H1 (cell line): ENCODE data around the gene SLC7A14. TPM values are rescaled to one million over a fixed set of nuclear protein-coding genes. Genes with fewer than 3 reads are reported as not detected.

Experiments
- CTCF ChIA-PET: fragments of 300-600 bp; sonication (Branson Sonifier 250); formaldehyde crosslinking; loops from one replicate; lab custom pipeline; 2021; ENCODE audit not compliant: partially characterized antibody; lab: Charles Lee
- POLR2A ChIA-PET: fragments of 300-600 bp; sonication (Branson Sonifier 250); formaldehyde crosslinking; loops from one replicate; lab custom pipeline; 2021; ENCODE audit warnings: inconsistent platforms; ENCODE audit not compliant: partially characterized antibody; lab: Charles Lee
- DNase-seq, 2 experiments: peaks; one replicate each; pipeline versions ENCODE4 v3.0.0 to v3.0.0-alpha.2; 2010 to 2022; ENCODE audit warnings: low spot score in 2 of 2, low read depth in 1 of 2, mixed read lengths in 1 of 2
- FAIRE-seq: peaks from 2 replicates; lab custom pipeline; 2011; peaks lifted over from hg19 to GRCh38; lab: Jason Lieb, UNC
- H2AFZ ChIP-seq: 2 replicates; pipeline ENCODE4 v1.8.1; 2012; ENCODE audit warnings: low read length, inconsistent platforms
- H2AK5ac ChIP-seq: 2 replicates; pipeline ENCODE4 v1.6.1; 2013; ENCODE audit warnings: low read depth, low read length
- H2BK120ac ChIP-seq: replicated peaks from 2 replicates; pipeline ENCODE3; 2013; ENCODE audit warnings: low read depth, low read length, inconsistent platforms
- H2BK12ac ChIP-seq: 2 replicates; pipeline ENCODE4 v1.6.1; 2013; ENCODE audit warnings: low read depth, low read length
- H2BK15ac ChIP-seq: 2 replicates; pipeline ENCODE4 v1.6.1; 2013; ENCODE audit warnings: low read length
- H2BK20ac ChIP-seq: 2 replicates; pipeline ENCODE4 v1.6.1; 2013; ENCODE audit warnings: low read length
- H2BK5ac ChIP-seq: 2 replicates; pipeline ENCODE4 v1.6.1; 2013; ENCODE audit warnings: low read depth, low read length
- H3K14ac ChIP-seq: 2 replicates; pipeline ENCODE4 v1.6.1; 2013; ENCODE audit warnings: inconsistent platforms; ENCODE audit not compliant: insufficient read length
- H3K18ac ChIP-seq: 2 replicates; pipeline ENCODE4 v1.6.1; 2013; ENCODE audit warnings: low read length; ENCODE audit errors: extremely low read depth
- H3K23ac ChIP-seq: 2 replicates; pipeline ENCODE4 v1.6.1; 2013; ENCODE audit warnings: inconsistent platforms; ENCODE audit not compliant: insufficient read length
- H3K23me2 ChIP-seq: 2 replicates; pipeline ENCODE4 v1.6.1; 2013; ENCODE audit warnings: low read depth, low read length
- H3K27ac ChIP-seq: 2 replicates; pipeline ENCODE4 v1.6.1; 2011; ENCODE audit warnings: low read depth, low read length, inconsistent platforms
- H3K27me3 ChIP-seq, 4 experiments: replicated peaks in 1 of 4; 1 replicate in 1 of 4; 2 replicates in 3 of 4; pipeline versions ENCODE4 v1.6.1 to v1.8.1; 2011 to 2013; ENCODE audit warnings: low read length in 3 of 4, mild to moderate bottlenecking in 3 of 4, inconsistent platforms in 2 of 4, mixed read lengths in 2 of 4, moderate library complexity in 1 of 4; ENCODE audit not compliant: control insufficient read depth in 3 of 4, insufficient read depth in 3 of 4; ENCODE audit errors: extremely low read depth in 1 of 4
- H3K36me3 ChIP-seq, 4 experiments: 2 replicates each; pipeline versions ENCODE4 v1.6.1 to v1.8.1; 2011 to 2013; ENCODE audit warnings: mild to moderate bottlenecking in 4 of 4, low read length in 3 of 4, moderate library complexity in 2 of 4, control low read depth in 1 of 4, inconsistent platforms in 1 of 4; ENCODE audit not compliant: insufficient read depth in 4 of 4, control insufficient read depth in 2 of 4
- H3K4ac ChIP-seq: replicated peaks from 2 replicates; pipeline ENCODE3; 2013; ENCODE audit warnings: low read length, low read depth, mixed read lengths, inconsistent platforms; ENCODE audit not compliant: insufficient read length
- H3K4me1 ChIP-seq, 4 experiments: replicated peaks in 1 of 4; 1 replicate in 1 of 4; 2 replicates in 3 of 4; pipeline versions ENCODE4 v1.6.1 to v1.8.1; 2011 to 2013; ENCODE audit warnings: low read length in 3 of 4, inconsistent platforms in 2 of 4, mixed read lengths in 1 of 4; ENCODE audit not compliant: insufficient read depth in 4 of 4, control insufficient read depth in 3 of 4
- H3K4me2 ChIP-seq, 2 experiments: 2 replicates each; pipeline versions ENCODE4 v1.6.1 to v1.8.1; 2011 to 2013; ENCODE audit warnings: low read depth in 2 of 2, low read length in 2 of 2, control low read depth in 1 of 2, inconsistent platforms in 1 of 2, mild to moderate bottlenecking in 1 of 2; ENCODE audit not compliant: insufficient read depth in 1 of 2
- H3K4me3 ChIP-seq, 4 experiments: fragments of 200-600, 300-600 bp in 1 of 4; sonication (generic), shearing (Covaris generic), sonication (Bioruptor Twin) in 1 of 4; 2 replicates each; pipeline versions ENCODE4 v1.5.1 to v1.8.1; 2011 to 2016; ENCODE audit warnings: low read length in 4 of 4, low read depth in 3 of 4, control low read depth in 2 of 4, inconsistent platforms in 2 of 4, mild to moderate bottlenecking in 2 of 4, mixed read lengths in 1 of 4, moderate library complexity in 1 of 4; ENCODE audit not compliant: insufficient read depth in 2 of 4; ENCODE audit errors: extremely low read depth in 1 of 4
- H3K56ac ChIP-seq: replicated peaks from 2 replicates; pipeline ENCODE3; 2013; ENCODE audit warnings: low read depth, mild to moderate bottlenecking, mixed read lengths, low read length, inconsistent platforms; ENCODE audit not compliant: insufficient read length
- H3K79me1 ChIP-seq: 2 replicates; pipeline ENCODE4 v1.6.1; 2013; ENCODE audit warnings: low read depth, low read length, control low read depth
- H3K79me2 ChIP-seq, 2 experiments: 2 replicates each; pipeline versions ENCODE4 v1.6.1 to v1.8.1; 2012 to 2013; ENCODE audit warnings: low read length in 2 of 2, mild to moderate bottlenecking in 2 of 2, inconsistent platforms in 1 of 2; ENCODE audit not compliant: insufficient read depth in 2 of 2, control insufficient read depth in 1 of 2
- H3K9ac ChIP-seq, 4 experiments: replicated peaks in 1 of 4; 1 replicate in 1 of 4; 2 replicates in 3 of 4; pipeline versions ENCODE4 v1.6.1 to v1.8.1; 2011 to 2013; ENCODE audit warnings: low read depth in 3 of 4, low read length in 3 of 4, control low read depth in 2 of 4, mild to moderate bottlenecking in 2 of 4, moderate library complexity in 2 of 4, inconsistent platforms in 1 of 4; ENCODE audit errors: extremely low read depth in 1 of 4
- H3K9me3 ChIP-seq, 2 experiments: 2 replicates each; pipeline versions ENCODE4 v1.6.1 to v1.8.1; 2012 to 2013; ENCODE audit warnings: mild to moderate bottlenecking in 2 of 2, moderate library complexity in 2 of 2, control low read depth in 1 of 2, inconsistent platforms in 1 of 2, low read depth in 1 of 2, low read length in 1 of 2, mixed read lengths in 1 of 2; ENCODE audit not compliant: insufficient read depth in 2 of 2
- H4K20me1 ChIP-seq, 2 experiments: replicated peaks in 1 of 2; 2 replicates each; pipeline versions ENCODE3 to v1.8.1; 2011 to 2013; ENCODE audit warnings: inconsistent platforms in 2 of 2, low read length in 2 of 2, mild to moderate bottlenecking in 1 of 2; ENCODE audit not compliant: insufficient read depth in 2 of 2, control insufficient read depth in 1 of 2
- H4K5ac ChIP-seq: 2 replicates; pipeline ENCODE4 v1.6.1; 2013; ENCODE audit warnings: low read length, low read depth, mixed read lengths, inconsistent platforms; ENCODE audit not compliant: insufficient read length
- H4K8ac ChIP-seq: 2 replicates; pipeline ENCODE4 v1.8.0; 2013; ENCODE audit warnings: mild to moderate bottlenecking, moderate library complexity, low read length, inconsistent platforms; ENCODE audit not compliant: insufficient read depth; ENCODE audit errors: extremely low read depth
- H4K91ac ChIP-seq: replicated peaks from 2 replicates; pipeline ENCODE3; 2013; ENCODE audit warnings: low read length, mixed read lengths, inconsistent platforms; ENCODE audit not compliant: insufficient read length
- ATF2 ChIP-seq: IDR thresholded peaks from 2 replicates; pipeline ENCODE4 v1.6.1; 2012; ENCODE audit warnings: low read length, inconsistent platforms
- CEBPB ChIP-seq: IDR thresholded peaks from 2 replicates; pipeline ENCODE4 v1.6.1; 2012; ENCODE audit warnings: low read depth, low read length
- JUN ChIP-seq: IDR thresholded peaks from 2 replicates; pipeline ENCODE4 v1.6.1; 2011; ENCODE audit warnings: low read depth, mild to moderate bottlenecking, improper control_type of control experiment, low read length
- RFX5 ChIP-seq: IDR thresholded peaks from 2 replicates; pipeline ENCODE4 v1.6.1; 2011; ENCODE audit warnings: low read depth, low read length, improper control_type of control experiment, borderline replicate concordance
- SIRT6 ChIP-seq: IDR thresholded peaks from one replicate; pipeline ENCODE4 v1.7.1; 2012; ENCODE audit warnings: low read length, inconsistent platforms
- SIX5 ChIP-seq: IDR thresholded peaks from 2 replicates; pipeline ENCODE4 v1.6.1; 2011; ENCODE audit warnings: mild to moderate bottlenecking, low read depth, low read length
- TCF12 ChIP-seq: IDR thresholded peaks from 2 replicates; pipeline ENCODE4 v1.6.1; 2011; ENCODE audit warnings: low read depth, mild to moderate bottlenecking, low read length
- WGBS, 2 experiments: shearing (Covaris generic) in 1 of 2; methylation state at CpG; one replicate each; pipeline versions ENCODE4 v1.1.6 to v1.1.7; 2013 to 2015; ENCODE audit warnings: low lambda C conversion rate in 2 of 2, mixed read lengths in 2 of 2, inconsistent platforms in 1 of 2, low coverage in 1 of 2, missing lambda C conversion rate in 1 of 2; ENCODE audit not compliant: insufficient replicate concordance in 2 of 2, insufficient coverage in 1 of 2, insufficient read length in 1 of 2; ENCODE audit errors: extremely low coverage in 1 of 2, missing lambda C conversion rate in 1 of 2; 5-methylcytosine and 5-hydroxymethylcytosine counted together
- polyA plus RNA-seq, 7 experiments: library from polyadenylated mRNA; depleted of rRNA in 3 of 7; stranded (reverse) in 5 of 7; unstranded in 2 of 7; fragments of >200 nt in 5 of 7; fragments of 200-250 nt in 2 of 7; gene quantifications; 1 replicate in 5 of 7; 2 replicates in 1 of 7; 4 replicates in 1 of 7; pipeline versions ENCODE4 v1.2.1 to v1.2.3, GENCODE V29; 2011 to 2013; ENCODE audit warnings: missing spikeins in 2 of 7, mixed read lengths in 2 of 7
- total RNA-seq: library from RNA; stranded (reverse); fragmentation: NEBNext Ultra II Directional; extraction: Animal tissue kit (Norgen Biotek cat#: 25700); gene quantifications from 2 replicates; pipeline ENCODE4 v1.2.1, GENCODE V29; 2021

The SLC7A14 gene
- total and polyA plus RNA-seq, 2 of the 8 experiments (the other 6 are each of a cell fraction or from before 2014, with no cell fraction given) = 0.21 to 0.95 TPM

GRCh38 chr3:170436697-170437096, 149.2 kb downstream of the SLC7A14 start:
- FAIRE-seq = no peak
- no peaks in the 10 kb centered on the region for H3K9me3 ChIP-seq
- H2BK120ac ChIP-seq = no peak overlapping the region
- no peak overlapping the region for H3K56ac ChIP-seq
- H2BK12ac ChIP-seq = no peak overlapping the region
- H3K4me1 ChIP-seq = no peaks in the 10 kb centered on the region; a peak in 1 of 7 replicates
- ChIA-PET POLR2A (no interaction called here), CTCF (interaction anchor here (1.7 kb wide), 1 partner anchor 61 kb away, joined by 8 read pairs; no protein-coding TSS in a partner anchor)
- no peak overlapping the region for H2BK15ac ChIP-seq
- no peak overlapping the region for H4K8ac ChIP-seq
- no peak overlapping the region for H3K27ac ChIP-seq
- no peak overlapping the region for H3K4me3 ChIP-seq
- no peaks in the 10 kb centered on the region for H3K36me3 ChIP-seq
- H3K23ac ChIP-seq = no peak overlapping the region
- TF ChIP-seq RFX5 (no peak), JUN (no peak), CEBPB (no peak), SIRT6 (no peak), TCF12 (no peak), SIX5 (no peak), ATF2 (no peak)
- H3K4ac ChIP-seq = no peak overlapping the region
- H3K79me2 ChIP-seq = no peaks in the 10 kb centered on the region
- H3K79me1 ChIP-seq = no peaks in the 10 kb centered on the region
- H3K14ac ChIP-seq = no peak overlapping the region
- no peak overlapping the region for H3K4me2 ChIP-seq
- no peaks in the 10 kb centered on the region for H3K27me3 ChIP-seq
- H2BK20ac ChIP-seq = no peak overlapping the region
- H4K20me1 ChIP-seq = no peaks in the 10 kb centered on the region
- no peak overlapping the region for H3K9ac ChIP-seq
- no peak overlapping the region for H3K18ac ChIP-seq
- no peak overlapping the region for H2AFZ ChIP-seq
- WGBS, 2 experiments = 92% methylated on average over 2 of the region's 2 CpGs; no CpG with 5 or more reads in 1 of the 2 experiments
- H4K5ac ChIP-seq = no peak overlapping the region
- no peak overlapping the region for H2BK5ac ChIP-seq
- no peak for DNase-seq
- H3K23me2 ChIP-seq = no peaks in the 10 kb centered on the region
- H2AK5ac ChIP-seq = no peak overlapping the region
- H4K91ac ChIP-seq = no peak overlapping the region
